Neural cell (in vitro differentiated cells): Measurements from ENCODE around the gene MRPL30. TPM values are rescaled to one million over a fixed set of nuclear protein-coding genes. Genes with fewer than 3 reads are reported as not detected.

Source experiments
- H2AFZ ChIP-seq: fragments of 200-600, 300-800 bp; sonication (generic), shearing (Covaris generic); 2 replicates; pipeline ENCODE4 v1.6.0; 2014; ENCODE audit warnings: low read depth, mild to moderate bottlenecking, antibody characterized with exemption, low read length, moderate library complexity
- H3F3A ChIP-seq: fragments of 200-600 bp; shearing (Covaris generic); 2 replicates; pipeline ENCODE4 v1.6.1; 2016; ENCODE audit warnings: mild to moderate bottlenecking, moderate library complexity, mixed read lengths, antibody characterized with exemption, low read length; ENCODE audit not compliant: insufficient read depth, poor library complexity, severe bottlenecking
- H3K27ac ChIP-seq: fragments of 200-600, 300-800 bp; sonication (generic), shearing (Covaris generic); 2 replicates; pipeline ENCODE4 v1.5.1; 2014; ENCODE audit warnings: mild to moderate bottlenecking, low read length, moderate library complexity
- H3K27me3 ChIP-seq: fragments of 300-800, 200-600 bp; sonication (generic), shearing (Covaris generic); 2 replicates; pipeline ENCODE4 v1.6.0; 2014; ENCODE audit warnings: mild to moderate bottlenecking, low read depth, low read length, moderate library complexity; ENCODE audit not compliant: insufficient read depth
- H3K36me3 ChIP-seq: fragments of 300-800, 200-600 bp; sonication (generic), shearing (Covaris generic); 2 replicates; pipeline ENCODE4 v1.5.1; 2014; ENCODE audit warnings: mild to moderate bottlenecking, antibody characterized with exemption, low read length, moderate library complexity; ENCODE audit not compliant: insufficient read depth
- H3K4me2 ChIP-seq: fragments of 300-800, 200-600 bp; sonication (generic), shearing (Covaris generic); 2 replicates; pipeline ENCODE4 v1.6.0; 2014; ENCODE audit warnings: mild to moderate bottlenecking, low read length
- H3K4me3 ChIP-seq: fragments of 300-800, 200-600 bp; sonication (generic), shearing (Covaris generic); 2 replicates; pipeline ENCODE4 v1.5.1; 2014; ENCODE audit warnings: mild to moderate bottlenecking, low read length, moderate library complexity
- H3K79me2 ChIP-seq: fragments of 200-600 bp; shearing (Covaris generic); replicated peaks from 2 replicates; pipeline ENCODE4 v1.6.0; 2014; ENCODE audit warnings: mild to moderate bottlenecking, low read length, moderate library complexity; ENCODE audit not compliant: insufficient read depth
- H3K9ac ChIP-seq: fragments of 300-800, 200-600 bp; sonication (generic), shearing (Covaris generic); 2 replicates; pipeline ENCODE4 v1.6.1; 2016; ENCODE audit warnings: mild to moderate bottlenecking, low read length, mixed read lengths
- H3K9me2 ChIP-seq: fragments of 200-600 bp; shearing (Covaris generic); 2 replicates; pipeline ENCODE4 v1.6.1; 2016; ENCODE audit warnings: mild to moderate bottlenecking, low read length, mixed read lengths; ENCODE audit not compliant: insufficient read depth
- H3K9me3 ChIP-seq: fragments of 200-600, 300-800 bp; sonication (generic), shearing (Covaris generic); 2 replicates; pipeline ENCODE4 v1.6.1; 2016; ENCODE audit warnings: mild to moderate bottlenecking, mixed run types, low read length, moderate library complexity, mixed read lengths
- H4K20me1 ChIP-seq: fragments of 200-600 bp; shearing (Covaris generic); 2 replicates; pipeline ENCODE4 v1.6.1; 2016; ENCODE audit warnings: mild to moderate bottlenecking, mixed run types; ENCODE audit not compliant: insufficient read depth
- CTCF ChIP-seq: fragments of 450-650 bp; IDR thresholded peaks from 2 replicates; pipeline ENCODE4 v1.5.1; 2014; ENCODE audit warnings: antibody characterized with exemption, mild to moderate bottlenecking, moderate library complexity; ENCODE audit not compliant: poor library complexity, severe bottlenecking
- EP300 ChIP-seq: fragments of 450-650 bp; conservative IDR thresholded peaks from 2 replicates; pipeline ENCODE4 v1.6.1; 2014; ENCODE audit warnings: antibody characterized with exemption, mild to moderate bottlenecking, moderate library complexity; ENCODE audit not compliant: poor library complexity, severe bottlenecking
- MXI1 ChIP-seq: fragments of 450-650 bp; conservative IDR thresholded peaks from 2 replicates; pipeline ENCODE4 v1.6.1; 2014; ENCODE audit warnings: antibody characterized with exemption, mild to moderate bottlenecking; ENCODE audit not compliant: poor library complexity, severe bottlenecking
- POLR2AphosphoS5 ChIP-seq: IDR thresholded peaks from 2 replicates; pipeline ENCODE4 v1.6.1; 2012
- RAD21 ChIP-seq: fragments of 450-650 bp; conservative IDR thresholded peaks from 2 replicates; pipeline ENCODE4 v1.6.1; 2014; ENCODE audit warnings: antibody characterized with exemption, mild to moderate bottlenecking, moderate library complexity
- REST ChIP-seq: IDR thresholded peaks from 2 replicates; pipeline ENCODE4 v1.6.1; 2012; ENCODE audit warnings: borderline replicate concordance
- polyA plus RNA-seq: library from polyadenylated mRNA; depleted of rRNA; stranded (reverse); fragments of >200 nt; gene quantifications from 2 replicates; pipeline ENCODE4 v1.2.3, GENCODE V29; 2014

Gene MRPL30
- polyA plus RNA-seq, 1 donor from 2014 or later: 43.1 TPM

DNA sequence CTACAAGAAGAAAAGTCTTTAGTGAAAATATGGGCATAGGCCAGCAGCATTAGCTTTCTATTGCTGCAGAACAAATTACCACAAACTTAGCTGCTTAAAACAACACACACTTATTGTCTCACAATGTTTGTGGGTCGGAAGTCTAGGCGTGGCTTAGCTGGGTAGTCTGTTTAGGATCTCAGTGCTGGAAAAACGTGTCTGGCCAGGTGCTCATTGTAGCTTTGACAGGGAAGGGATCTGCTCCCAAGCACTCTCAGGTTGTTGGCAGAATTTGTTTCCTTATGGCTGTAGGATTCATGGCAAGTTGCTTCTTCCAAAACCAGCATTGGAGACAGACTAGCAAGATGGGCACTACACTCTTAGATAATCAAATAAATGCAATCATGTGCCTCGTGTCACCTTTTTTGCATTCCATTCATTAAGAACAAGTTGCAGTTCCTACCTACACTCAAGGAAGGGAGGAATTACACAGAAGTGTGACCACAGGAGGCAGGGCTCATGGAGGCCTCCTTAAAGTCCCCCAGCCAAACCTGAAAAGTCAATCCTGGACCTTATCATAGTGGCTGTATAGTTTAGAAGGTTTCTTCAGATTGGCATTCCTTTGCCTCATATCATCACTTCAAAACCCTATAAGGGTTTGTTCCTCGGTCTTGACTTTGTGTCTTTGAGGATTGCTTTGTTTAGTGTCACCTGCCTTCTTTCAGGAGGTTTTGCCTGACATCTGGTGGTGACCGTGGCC, 17.3 kb downstream of the MRPL30 start:
- Histone ChIP-seq H3K9me2 (no peaks in the 10 kb centered on the region), H2AFZ (no peak overlapping the region), H3K9me3 (no peaks in the 10 kb centered on the region), H3K4me3 (no peak overlapping the region), H3K4me2 (no peak overlapping the region), H3K9ac (no peak overlapping the region), H3K79me2 (peaks cover 3% of the 10 kb centered on the region), H3K27me3 (no peaks in the 10 kb centered on the region), H3K27ac (no peak overlapping the region), H4K20me1 (no peaks in the 10 kb centered on the region), H3F3A (no peaks in the 10 kb centered on the region), H3K36me3 (peaks cover 5% of the 10 kb centered on the region)
- no peak for TF ChIP-seq MXI1
- no peak for TF ChIP-seq CTCF
- TF ChIP-seq REST: no peak
- no peak for TF ChIP-seq EP300

- no peak overlapping the region for H3K4me3 ChIP-seq
- peaks cover 5% of the 10 kb centered on the region for H3K36me3 ChIP-seq
- no peak overlapping the region for H2AFZ ChIP-seq
- no peak overlapping the region for H3K4me2 ChIP-seq
- no peaks in the 10 kb centered on the region for H3K9me3 ChIP-seq
- no peaks in the 10 kb centered on the region for H3K27me3 ChIP-seq
- H4K20me1 ChIP-seq: no peaks in the 10 kb centered on the region
- no peaks in the 10 kb centered on the region for H3K79me2 ChIP-seq
- H3K27ac ChIP-seq: no peak overlapping the region
- no peak for TF ChIP-seq RAD21
- no peak for TF ChIP-seq POLR2AphosphoS5
- no peaks in the 10 kb centered on the region for H3K9me2 ChIP-seq
- H3K9ac ChIP-seq: no peak overlapping the region
- no peaks in the 10 kb centered on the region for H3F3A ChIP-seq
Observed at GRCh38 chr2:99200076-99200800, 19.3 kb downstream of the MRPL30 start.
